Ovary (tissue), 3 donors: Measurements from ENCODE around the gene YWHAG.

Source experiments
- EP300 ChIP-seq: sonication (generic); formaldehyde crosslinking; IDR thresholded peaks from one replicate; pipeline ENCODE4 v1.6.1; 2017; ENCODE audit warnings: antibody characterized with exemption
- POLR2A ChIP-seq: fragments of 450-650 bp; IDR thresholded peaks from one replicate; pipeline ENCODE4 v1.6.1; 2017; ENCODE audit warnings: antibody characterized with exemption, mild to moderate bottlenecking, moderate library complexity
- TF ChIP-seq, protein P1 (sequence below), 3 donors: fragments of 450-650 bp in 2 of 3; fragments of 200-600 bp in 1 of 3; IDR thresholded peaks; one replicate each; pipeline versions ENCODE4 v1.5.1 to v1.8.0; 2016 to 2022; ENCODE audit warnings: antibody characterized with exemption in 3 of 3, mild to moderate bottlenecking in 1 of 3
- donor health status: DM: no; HTN: no; CAD: no.

- TF ChIP-seq, protein P1, sequence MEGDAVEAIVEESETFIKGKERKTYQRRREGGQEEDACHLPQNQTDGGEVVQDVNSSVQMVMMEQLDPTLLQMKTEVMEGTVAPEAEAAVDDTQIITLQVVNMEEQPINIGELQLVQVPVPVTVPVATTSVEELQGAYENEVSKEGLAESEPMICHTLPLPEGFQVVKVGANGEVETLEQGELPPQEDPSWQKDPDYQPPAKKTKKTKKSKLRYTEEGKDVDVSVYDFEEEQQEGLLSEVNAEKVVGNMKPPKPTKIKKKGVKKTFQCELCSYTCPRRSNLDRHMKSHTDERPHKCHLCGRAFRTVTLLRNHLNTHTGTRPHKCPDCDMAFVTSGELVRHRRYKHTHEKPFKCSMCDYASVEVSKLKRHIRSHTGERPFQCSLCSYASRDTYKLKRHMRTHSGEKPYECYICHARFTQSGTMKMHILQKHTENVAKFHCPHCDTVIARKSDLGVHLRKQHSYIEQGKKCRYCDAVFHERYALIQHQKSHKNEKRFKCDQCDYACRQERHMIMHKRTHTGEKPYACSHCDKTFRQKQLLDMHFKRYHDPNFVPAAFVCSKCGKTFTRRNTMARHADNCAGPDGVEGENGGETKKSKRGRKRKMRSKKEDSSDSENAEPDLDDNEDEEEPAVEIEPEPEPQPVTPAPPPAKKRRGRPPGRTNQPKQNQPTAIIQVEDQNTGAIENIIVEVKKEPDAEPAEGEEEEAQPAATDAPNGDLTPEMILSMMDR (IDR thresholded peaks at IDR 0.05) = no peak
- peak; percentile 23 for TF ChIP-seq POLR2A
- no peak for TF ChIP-seq EP300
These were observed 55.3 kb downstream of the YWHAG start for GRCh38 chr7:76303202-76304147.
